AG08396 (cell line): Measurements from ENCODE around the gene CLDN22.

Source experiments
- DNase-seq: peaks from one replicate; pipeline ENCODE4 v3.0.0; 2012; ENCODE audit warnings: low spot score, mixed read lengths

CLDN22 gene

GRCh38 chr4:183321516-183321915, 1.4 kb upstream of the CLDN22 start:
- no peak for DNase-seq

- no peak for DNase-seq
Measured at GRCh38 chr4:183321079-183321478, 1.0 kb upstream of the CLDN22 start.

GRCh38 chr4:183318656-183319055, 1.4 kb downstream of the CLDN22 start:
- DNase-seq, result no peak

- no peak for DNase-seq
Measured at GRCh38 chr4:183314806-183315205, 5.3 kb downstream of the CLDN22 start.

- no peak for DNase-seq
Measured at GRCh38 chr4:183314336-183314735, 5.7 kb downstream of the CLDN22 start.

- DNase-seq, result no peak
Measured at GRCh38 chr4:183312841-183313240, 7.2 kb downstream of the CLDN22 start.

- no peak for DNase-seq
Measured at GRCh38 chr4:183306811-183307210, 13.3 kb downstream of the CLDN22 start.

GRCh38 chr4:183304538-183304937, 15.5 kb downstream of the CLDN22 start:
- DNase-seq, result no peak

GRCh38 chr4:183304067-183304466, 16.0 kb downstream of the CLDN22 start:
- DNase-seq, result no peak

GRCh38 chr4:183303301-183303700, 16.8 kb downstream of the CLDN22 start:
- DNase-seq, result no peak

GRCh38 chr4:183300655-183301054, 19.4 kb downstream of the CLDN22 start:
- no peak for DNase-seq

GRCh38 chr4:183300070-183300469, 20.0 kb downstream of the CLDN22 start:
- no peak for DNase-seq

- DNase-seq, result no peak
Measured at GRCh38 chr4:183299464-183299863, 20.6 kb downstream of the CLDN22 start.

- DNase-seq, result no peak
Measured at GRCh38 chr4:183297675-183298074, 22.4 kb downstream of the CLDN22 start.

- no peak for DNase-seq
Measured at GRCh38 chr4:183295711-183296110, 24.4 kb downstream of the CLDN22 start.

GRCh38 chr4:183291070-183291469, 29.0 kb downstream of the CLDN22 start:
- DNase-seq, result no peak

GRCh38 chr4:183289688-183290087, 30.4 kb downstream of the CLDN22 start:
- no peak for DNase-seq

- DNase-seq, result no peak
Measured at GRCh38 chr4:183288955-183289354, 31.1 kb downstream of the CLDN22 start.

GRCh38 chr4:183287677-183288076, 32.4 kb downstream of the CLDN22 start:
- DNase-seq, result no peak

- no peak for DNase-seq
Measured at GRCh38 chr4:183287309-183287659, 32.8 kb downstream of the CLDN22 start.

- DNase-seq, result no peak
Measured at GRCh38 chr4:183286590-183287308, 33.3 kb downstream of the CLDN22 start.

GRCh38 chr4:183285886-183286285, 34.2 kb downstream of the CLDN22 start:
- DNase-seq, result no peak

GRCh38 chr4:183284965-183285364, 35.1 kb downstream of the CLDN22 start:
- peak; percentile 69 for DNase-seq

- DNase-seq, result no peak
Measured at GRCh38 chr4:183284258-183284785, 35.8 kb downstream of the CLDN22 start.
